GM21423 (cell line): ENCODE results near the gene GSG1L2.

ENCODE experiments used
- ATAC-seq: cut with Tn5 transposase; IDR thresholded peaks from one replicate; pipeline ENCODE4 v1.9.1; 2021; ENCODE audit warnings: mild to moderate bottlenecking, moderate library complexity; ENCODE audit not compliant: unreplicated experiment

The GSG1L2 gene

DNA sequence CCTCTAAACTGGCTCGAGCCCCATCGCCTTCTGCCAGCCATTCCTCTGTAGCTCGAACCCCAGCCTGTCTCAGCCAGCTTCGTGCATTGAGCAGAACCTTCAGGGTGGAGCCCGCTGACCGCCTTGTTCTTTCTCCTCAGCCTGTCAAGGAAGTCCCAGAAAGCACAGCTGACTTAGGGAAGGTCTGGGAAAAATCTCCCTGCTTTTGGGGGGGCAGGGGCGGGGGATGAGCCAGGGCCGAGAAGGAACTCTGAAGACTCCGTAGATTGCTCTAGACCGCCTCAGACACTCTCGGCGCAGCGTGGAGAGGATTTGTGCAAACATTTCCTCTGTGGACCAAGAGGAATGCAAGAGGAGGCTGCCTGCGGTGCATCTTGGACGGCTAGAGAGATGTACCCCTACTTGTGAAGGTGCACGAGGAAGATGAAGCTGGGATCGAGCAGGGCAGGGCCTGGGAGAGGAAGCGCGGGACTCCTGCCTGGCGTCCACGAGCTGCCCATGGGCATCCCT, 3.8 kb upstream of the GSG1L2 start, which contains the start of gene GLP2R:
Gene GLP2R, plus strand, starts transcription at position 284 of the 510 bp plus-strand sequence. Its CDS starts 140 bp downstream, at position 424.
- no peak for ATAC-seq

DNA sequence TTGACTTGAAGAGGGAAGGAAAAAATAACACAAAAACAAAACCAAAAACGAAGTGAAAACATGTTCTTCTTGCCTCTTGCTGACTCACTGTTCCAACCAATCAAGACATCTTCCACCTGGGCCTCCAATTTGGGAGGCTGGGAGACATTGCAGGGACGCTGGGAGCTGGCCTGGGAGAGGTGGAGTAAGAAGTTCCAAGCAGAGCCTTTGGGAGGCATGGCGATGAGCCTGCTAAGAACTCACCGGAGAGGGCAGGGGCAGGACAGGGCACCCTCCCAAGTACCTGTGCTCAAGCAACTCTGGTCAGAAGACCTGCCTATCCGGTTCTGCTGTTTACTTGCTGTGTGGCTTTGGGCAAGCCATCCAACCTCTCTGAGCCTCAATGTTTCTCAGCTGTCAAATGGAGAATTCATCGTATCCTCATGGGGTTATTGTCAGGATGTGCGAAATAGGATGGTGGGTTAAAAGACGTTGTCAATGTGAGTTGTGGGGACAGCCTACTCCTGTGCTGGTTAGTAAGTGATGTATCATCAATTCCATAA, 3.0 kb upstream of the GSG1L2 start:
- ATAC-seq: no peak

DNA sequence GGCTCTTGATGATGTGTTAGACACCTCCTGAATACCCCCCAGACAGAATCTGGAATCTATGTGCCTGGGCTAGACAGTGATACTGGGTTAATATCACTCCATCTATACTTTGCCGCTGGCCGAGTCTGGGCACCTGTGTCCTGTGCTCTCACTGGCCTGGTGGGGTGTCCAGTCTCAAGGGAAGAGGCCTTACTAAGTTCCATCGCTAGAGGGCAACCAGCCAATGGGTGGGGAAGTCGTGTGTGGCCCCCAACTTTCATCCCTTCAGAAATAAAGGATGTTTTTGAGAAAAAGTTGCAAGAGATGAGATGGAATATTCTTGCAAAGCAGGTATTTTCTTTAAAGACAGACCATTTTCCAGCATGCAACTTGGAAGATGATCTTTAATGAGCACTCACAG, 2.2 kb upstream of the GSG1L2 start:
- no peak for ATAC-seq

DNA sequence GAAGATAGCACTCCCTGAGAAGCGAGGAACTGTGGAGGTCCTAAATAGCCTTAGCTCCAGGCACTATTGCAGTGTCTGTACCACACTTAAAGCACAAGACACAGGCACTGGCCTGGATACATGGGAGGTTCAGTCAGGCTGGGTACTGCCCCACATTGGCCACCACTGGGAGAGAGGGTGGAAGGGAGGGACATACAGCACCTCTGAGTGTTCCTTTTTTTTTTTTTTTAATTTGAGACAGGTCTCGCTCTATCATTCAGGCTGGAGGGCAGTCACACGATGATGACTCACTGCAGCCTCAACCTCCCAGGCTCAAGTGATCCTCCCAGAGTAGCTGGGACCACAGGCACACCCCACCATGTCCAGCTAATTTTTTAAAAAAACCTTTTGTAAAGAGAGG, 1.4 kb downstream of the GSG1L2 start:
- ATAC-seq: no peak

DNA sequence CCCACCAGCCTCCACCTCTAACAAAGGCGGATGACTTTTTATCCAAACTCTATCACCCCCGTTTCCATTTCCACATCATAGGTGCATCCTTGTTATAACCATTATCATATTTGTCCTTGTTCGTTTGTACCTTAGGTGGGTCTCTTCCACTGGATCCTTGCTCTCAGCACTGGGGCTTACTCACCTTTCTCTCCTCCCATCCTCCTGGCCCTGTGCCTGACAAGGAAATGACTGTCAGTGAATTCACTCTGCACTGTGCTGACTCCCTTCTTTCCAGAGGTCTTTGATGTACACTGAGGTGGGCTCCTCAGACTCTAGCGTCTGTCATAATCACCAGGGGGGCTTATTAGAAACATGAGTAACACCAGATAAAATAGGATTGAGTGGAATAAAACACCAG, 3.1 kb downstream of the GSG1L2 start:
- no peak for ATAC-seq

DNA sequence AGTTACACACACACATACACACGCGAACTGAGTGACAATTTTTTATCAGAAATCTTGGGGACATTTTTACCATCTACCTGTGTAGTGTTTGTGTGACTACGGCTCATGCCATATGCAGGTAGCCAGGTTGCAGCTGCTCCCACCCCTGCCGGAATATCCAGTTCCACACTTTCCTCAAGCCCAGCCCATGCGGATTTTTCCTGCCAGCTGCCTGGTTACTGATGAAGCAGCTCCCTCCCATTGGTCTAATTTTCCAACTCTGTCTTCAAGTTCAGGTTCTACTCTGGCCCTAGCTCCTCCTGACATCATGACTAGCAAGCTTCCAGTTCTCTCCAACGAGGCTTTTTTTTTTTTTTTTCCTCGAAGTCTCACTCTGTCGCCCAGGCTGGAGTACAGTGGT, 4.8 kb downstream of the GSG1L2 start:
- no peak for ATAC-seq

DNA sequence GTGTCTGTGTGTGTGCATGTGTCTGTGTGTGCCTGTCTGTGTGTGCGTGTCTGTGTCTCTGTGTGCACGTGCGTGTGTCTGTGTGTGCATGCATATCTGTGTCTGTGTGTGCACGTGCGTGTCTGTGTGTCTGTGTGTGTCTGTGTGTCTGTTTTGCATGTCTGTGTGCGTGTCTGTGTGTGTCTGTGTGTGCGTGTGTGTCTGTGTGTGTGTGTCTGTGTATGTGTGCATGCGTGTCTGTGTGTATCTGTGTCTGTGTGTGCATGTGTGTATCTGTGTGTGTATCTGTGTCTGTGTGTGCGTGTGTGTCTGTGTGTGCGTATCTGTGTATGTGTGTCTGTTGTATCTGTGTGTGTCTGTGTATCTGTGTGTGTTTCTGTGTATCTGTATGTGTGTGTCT, 5.4 kb downstream of the GSG1L2 start:
- no peak for ATAC-seq

DNA sequence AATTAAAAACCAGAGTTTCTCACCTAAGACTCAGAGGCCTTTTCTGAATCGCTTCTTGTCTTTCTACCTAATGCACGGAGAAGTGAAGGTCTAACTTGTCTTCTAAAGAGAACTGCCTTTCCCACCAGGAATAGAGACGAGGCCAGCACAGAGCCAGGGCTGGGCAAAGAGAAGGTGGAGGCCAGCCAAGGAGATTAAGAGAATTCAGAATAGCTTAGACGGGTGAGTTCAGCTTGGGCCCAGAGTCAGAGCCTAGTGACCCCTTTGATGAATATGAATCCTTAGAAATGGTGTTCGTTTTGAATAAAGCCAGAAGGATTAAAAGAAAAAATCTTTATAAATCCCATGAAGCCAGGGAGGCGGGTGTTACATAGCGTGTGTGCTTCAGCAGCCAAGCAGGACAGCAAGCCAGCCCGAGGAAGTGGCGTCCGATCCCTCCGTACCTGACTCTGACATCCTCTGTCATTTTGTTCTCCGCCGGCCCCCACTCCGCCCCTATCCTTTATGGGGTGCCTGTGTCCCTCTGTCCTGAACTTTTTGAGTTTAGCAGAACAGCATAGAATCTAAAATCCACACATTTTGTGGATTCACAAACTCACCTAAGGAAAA, 7.4 kb downstream of the GSG1L2 start:
- ATAC-seq: no peak

DNA sequence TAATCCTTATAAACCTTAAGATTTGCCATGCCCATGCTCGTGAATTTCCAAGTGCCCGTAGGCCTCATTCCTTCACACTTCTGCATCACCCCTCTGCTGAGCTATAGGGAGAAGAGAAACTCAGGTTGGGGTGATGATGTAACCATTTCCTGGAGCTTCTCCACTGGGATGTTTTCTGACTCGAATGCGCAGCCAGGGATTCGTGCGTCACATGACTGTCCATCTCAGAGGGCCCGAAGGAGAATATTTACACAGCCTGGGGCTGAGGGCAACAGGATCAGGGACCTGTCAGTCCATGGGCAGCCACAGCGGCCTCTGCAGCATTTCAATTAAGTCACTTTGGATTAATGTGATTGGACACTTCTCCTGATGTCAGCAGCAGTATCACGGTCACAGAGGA, 8.7 kb downstream of the GSG1L2 start:
- no peak for ATAC-seq

DNA sequence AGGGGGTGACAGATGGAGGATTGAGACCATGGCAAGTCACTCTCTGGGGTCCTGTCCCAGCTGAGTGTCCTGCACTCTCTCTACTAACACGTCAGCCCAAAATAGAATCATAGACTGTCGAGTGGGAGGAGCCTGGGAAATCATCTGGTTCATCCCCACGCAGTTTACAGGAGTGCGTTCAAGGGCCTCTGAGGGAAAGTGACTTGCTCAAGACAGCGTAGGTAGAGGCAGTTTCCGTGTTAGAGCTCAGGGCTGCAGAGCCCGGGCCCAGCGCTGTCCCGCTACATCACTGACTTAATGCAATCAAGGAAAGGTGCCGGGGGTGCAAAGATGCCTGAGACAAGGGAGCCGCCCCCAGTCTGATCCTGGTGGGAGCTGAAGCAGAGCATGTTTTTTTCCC, 10.3 kb downstream of the GSG1L2 start:
- ATAC-seq: no peak

DNA sequence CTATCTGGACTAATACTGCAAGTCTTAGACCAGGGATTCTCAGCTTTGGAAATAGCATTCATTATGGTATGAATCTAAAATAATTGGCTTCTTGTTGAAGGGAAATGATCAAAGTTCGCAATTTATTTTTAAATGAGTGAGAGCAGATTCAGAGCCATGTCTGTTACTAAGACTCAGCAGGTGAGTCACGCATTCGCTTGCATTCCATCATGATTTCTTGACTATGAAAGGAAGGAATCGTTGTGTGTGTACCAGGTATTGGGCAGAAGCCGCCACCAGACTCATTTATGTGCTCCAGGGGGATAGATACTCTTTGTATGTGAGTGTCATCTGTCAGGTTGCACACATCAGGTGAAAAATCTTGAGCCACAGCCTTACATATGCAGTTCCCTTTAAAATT, 10.8 kb downstream of the GSG1L2 start:
- ATAC-seq: no peak

DNA sequence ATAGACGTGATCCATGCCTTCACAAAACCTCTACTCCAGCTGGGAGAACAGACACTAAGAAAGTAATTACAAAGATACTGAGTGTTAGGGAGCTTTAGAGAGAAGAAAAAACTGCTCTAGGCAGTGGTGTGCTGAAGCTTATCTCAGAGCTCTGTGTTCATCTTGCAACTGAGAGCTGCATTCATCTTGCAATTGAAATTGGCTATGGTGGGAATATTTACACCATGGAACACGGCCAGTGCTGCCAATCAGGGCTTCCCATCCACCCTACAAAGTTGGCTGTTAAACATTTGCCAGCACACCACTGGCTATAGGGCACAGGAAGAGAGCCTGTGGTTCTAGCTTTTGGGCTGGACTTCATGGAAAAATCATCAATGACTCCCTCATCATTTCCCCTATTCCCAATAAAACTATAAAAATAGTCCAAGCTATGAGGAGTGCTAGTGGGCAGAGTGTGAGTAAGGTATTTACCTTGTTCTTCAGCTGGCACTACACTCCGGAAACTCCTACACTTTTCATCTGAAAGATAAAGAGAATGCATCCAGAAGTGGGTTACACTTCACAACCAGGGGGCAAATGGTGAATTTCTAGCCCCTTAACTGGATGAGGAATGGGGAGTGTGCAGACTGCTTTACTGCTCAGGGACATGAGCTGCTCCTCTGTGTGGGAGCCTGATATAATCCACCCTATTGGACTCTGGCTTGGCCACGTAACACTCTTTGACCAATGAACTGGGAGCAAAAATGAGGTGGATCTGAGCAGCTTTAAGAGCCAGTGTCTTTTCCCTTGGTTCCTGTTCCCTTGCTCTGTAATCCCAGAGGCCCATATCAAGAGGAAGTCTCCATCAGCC, 11.6 kb downstream of the GSG1L2 start:
- ATAC-seq: no peak

DNA sequence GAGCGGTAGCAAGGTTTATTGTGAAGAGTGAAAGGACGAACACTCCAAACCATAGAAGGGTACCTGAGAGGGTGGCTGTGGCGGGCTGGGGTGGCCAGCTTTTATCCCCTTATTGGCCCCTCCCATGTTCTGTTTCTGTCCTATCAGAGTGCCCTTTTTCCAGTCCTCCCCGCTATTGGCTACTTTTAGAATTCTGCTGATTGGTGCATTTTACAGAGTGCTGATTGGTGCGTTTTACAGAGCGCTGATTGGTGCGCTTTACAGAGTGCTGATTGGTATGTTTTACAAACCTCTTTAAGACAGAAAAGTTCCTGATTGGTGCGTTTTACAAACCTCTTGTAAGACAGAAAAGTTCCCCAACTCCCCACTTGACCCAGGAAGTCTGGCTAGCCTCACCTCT, 12.5 kb downstream of the GSG1L2 start:
- no peak for ATAC-seq

DNA sequence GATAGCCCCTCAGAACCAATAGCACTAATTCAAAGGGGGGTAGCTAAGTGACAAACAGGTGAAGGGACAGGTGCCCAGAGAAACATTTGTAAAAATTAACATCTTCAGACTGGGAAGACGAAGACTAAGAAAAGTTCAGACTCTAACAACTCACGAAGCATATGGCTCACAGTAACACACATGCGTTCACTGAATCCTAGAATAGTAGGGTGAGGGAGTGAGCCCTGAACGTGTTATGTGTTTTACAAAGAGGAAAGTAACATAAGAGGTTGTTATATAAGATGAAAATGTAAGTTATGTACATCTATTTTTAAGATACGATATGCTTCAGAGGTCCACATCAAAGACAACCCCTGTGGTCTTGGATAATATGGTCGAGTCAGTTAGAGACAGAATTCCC, 15.2 kb downstream of the GSG1L2 start:
- no peak for ATAC-seq

DNA sequence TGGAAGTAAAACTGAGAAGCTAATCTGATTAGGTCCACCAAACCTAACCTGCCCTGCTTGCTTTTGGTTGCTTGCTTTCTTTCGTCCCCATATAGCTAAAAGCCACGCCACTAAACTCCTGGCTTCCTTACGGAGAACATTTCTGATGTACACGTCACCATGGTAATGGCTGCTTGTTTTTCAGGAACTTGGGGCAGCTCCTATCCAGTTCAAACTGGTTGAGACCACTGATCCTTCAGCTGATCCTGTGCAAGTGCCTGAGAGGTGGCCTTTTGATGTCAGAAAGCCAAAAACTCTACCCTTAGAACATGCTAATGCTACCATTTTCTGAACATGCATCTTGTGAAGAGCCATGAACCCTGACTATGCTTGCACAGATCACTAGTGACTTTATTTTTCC, 16.1 kb downstream of the GSG1L2 start:
- ATAC-seq: no peak

DNA sequence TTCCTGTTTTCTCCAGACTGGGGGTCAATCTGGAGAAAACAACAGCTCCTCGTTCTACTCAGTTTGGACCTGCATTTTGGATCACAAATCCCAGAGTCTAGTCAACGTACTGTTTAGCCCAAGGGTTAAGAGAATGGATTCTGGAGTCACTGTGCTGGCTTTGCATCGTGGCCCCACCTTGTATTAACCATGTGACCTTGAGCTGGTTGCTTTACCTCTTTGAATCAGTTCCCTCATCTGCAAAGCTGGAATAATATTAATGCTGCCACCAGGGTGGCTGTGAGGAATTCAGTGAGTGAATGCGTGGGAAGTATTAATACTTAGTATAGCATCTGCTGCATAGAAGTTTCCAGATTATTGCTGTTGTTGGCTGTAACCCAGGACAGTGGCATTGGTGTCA, 19.2 kb downstream of the GSG1L2 start:
- ATAC-seq: no peak

DNA sequence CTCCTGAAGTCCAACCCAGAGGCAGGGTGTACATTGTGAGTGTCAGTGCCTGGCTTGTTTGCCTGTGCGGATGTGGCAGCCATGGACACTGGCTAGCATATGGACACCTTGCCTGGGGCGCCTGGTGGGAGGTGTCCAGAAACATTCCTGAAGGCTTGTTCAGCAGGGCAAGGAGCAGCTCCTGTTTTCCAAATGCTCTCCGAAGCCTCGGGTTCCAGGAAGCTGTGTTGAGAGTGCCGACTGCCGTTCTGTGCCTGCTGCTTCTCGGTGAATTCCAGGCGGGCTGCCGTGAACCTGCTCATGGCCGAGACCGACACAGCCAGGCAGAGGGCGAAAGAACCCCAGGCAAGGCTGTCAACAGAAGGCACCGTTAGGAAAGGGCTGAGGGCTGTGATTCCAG, 19.6 kb downstream of the GSG1L2 start:
- no peak for ATAC-seq

DNA sequence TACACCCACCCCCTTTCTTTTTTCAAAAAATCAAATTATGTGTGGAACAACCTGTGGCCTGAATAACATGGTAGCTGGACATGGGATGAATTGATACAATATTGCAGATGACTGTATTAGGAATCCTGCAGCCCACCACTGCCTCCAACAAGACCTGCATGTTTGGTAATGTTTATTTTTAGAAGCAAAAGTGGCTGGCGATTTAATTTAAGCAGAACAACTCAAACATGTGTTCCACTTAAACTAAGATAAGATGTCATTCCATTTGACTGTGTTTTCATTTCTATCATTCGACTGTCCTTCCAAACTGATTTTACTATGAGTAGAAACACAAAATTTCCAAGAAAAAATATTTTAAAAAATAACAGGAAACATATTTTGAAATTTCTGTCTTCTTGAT, 20.4 kb downstream of the GSG1L2 start:
- no peak for ATAC-seq

DNA sequence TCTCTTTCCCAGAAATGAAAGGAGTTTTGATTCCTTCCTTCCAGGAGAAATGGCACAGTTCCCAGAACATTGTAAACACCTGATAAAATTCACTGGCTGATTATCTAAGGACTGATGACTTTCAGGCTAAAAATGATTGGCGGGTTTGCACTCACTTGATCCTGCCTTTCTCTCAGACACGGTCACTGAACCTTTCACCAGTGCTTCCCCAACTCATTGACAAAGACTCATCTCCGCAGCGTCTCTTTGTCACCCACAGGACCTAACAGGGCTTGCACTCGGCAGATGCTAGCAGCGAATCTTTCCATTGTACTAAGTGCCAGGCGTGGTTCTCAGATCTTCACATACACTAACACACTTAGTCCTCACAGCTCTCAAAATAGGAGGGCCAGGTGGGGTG, 23.2 kb downstream of the GSG1L2 start:
- ATAC-seq: no peak

DNA sequence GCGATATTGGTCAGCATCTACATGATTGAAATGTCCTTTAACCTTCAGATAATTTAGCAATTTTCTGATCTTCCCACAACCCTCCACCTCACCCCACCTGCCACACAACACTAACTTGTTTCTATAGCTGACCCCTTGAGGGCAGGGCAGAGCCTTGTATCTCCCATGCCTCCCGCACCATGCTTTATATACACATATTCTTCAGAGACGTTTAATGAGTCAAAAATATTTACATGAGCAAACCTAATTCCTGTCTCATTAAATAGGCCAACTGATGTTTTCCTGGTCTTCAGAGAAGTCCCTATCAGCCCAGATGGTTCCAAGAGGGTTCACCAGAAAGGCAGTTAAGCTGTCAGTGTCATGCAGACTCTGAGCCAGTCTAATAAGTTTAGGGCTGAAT, 23.9 kb downstream of the GSG1L2 start:
- no peak for ATAC-seq

DNA sequence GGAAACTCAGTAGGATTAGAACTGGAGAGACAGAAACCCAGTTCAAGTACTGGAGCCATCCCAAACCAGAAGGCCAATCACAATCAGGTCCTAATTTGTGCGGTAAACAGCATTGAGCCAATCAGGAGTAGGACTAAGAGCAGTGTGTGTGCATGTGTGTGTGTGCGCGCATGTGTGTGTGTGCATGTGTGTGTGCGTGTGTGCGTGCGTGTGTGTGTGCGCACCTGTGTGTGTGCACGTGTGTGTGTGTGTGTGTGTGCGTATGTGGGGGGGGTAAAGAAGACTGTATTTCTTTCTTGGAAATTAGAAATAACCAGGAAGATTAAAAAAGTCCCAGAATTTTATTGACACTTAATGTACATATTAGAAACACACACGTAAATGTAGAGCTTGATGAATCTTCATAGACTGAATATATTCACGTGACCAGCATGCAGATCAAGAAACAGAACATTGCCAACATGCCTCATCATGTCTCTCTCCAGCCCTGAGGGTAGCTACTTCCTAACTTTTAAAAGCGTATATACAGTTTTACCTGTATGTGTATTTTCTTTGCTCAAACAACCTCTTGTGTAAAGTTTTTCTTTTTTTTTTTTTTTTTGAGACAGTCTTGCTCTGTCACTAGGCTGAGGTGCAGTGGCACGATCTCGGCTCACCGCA, 29.6 kb downstream of the GSG1L2 start:
- no peak for ATAC-seq
